ENCODE measurements around the gene DDX41.
A peak's percentile ranks its signal among the peaks of the same experiment; 100 is the strongest.
"Not testable (repeated sequence)": the region's sequence is repeated elsewhere in the genome, so short reads cannot be mapped to it uniquely, and the experiment has no call there.

DDX41 gene

DNA sequence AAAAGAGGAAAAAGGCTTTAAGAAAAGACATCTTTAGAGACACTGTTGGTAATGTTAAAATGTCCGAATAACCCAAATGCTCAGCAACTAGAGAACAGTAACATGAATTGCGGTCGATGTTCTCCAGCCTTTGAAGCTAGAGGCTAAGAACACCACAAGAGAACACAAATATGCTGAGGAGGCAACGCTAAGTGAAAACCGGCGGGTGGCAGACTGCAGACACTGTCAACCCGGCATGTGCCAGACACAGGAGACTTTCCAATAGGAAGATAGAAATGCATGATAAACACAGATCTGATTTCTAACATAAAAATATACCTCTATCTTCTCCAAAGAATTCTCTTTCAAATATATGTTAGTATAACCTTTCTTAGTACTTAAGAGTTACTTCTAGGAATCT lies 18.4 kb upstream of the DDX41 start:
- Mint-ChIP-seq H3K27me3 (ENCODE audit: low read depth) (no peaks in the 10 kb centered on the region), H3K9me3 (no peaks in the 10 kb centered on the region), H3K27ac (peak overlapping the region; percentile 23 to 74 (median 46)), H3K36me3 (ENCODE audit: low read depth) (peaks cover 55% of the 10 kb centered on the region), H3K4me1 (peaks cover 35% of the 10 kb centered on the region), H3K4me3 (no peak overlapping the region)
- TF ChIP-seq, protein P1, sequence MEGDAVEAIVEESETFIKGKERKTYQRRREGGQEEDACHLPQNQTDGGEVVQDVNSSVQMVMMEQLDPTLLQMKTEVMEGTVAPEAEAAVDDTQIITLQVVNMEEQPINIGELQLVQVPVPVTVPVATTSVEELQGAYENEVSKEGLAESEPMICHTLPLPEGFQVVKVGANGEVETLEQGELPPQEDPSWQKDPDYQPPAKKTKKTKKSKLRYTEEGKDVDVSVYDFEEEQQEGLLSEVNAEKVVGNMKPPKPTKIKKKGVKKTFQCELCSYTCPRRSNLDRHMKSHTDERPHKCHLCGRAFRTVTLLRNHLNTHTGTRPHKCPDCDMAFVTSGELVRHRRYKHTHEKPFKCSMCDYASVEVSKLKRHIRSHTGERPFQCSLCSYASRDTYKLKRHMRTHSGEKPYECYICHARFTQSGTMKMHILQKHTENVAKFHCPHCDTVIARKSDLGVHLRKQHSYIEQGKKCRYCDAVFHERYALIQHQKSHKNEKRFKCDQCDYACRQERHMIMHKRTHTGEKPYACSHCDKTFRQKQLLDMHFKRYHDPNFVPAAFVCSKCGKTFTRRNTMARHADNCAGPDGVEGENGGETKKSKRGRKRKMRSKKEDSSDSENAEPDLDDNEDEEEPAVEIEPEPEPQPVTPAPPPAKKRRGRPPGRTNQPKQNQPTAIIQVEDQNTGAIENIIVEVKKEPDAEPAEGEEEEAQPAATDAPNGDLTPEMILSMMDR (IDR thresholded peaks at IDR 0.05; ENCODE audit: unreplicated experiment in 3 of 3): no peak

DNA sequence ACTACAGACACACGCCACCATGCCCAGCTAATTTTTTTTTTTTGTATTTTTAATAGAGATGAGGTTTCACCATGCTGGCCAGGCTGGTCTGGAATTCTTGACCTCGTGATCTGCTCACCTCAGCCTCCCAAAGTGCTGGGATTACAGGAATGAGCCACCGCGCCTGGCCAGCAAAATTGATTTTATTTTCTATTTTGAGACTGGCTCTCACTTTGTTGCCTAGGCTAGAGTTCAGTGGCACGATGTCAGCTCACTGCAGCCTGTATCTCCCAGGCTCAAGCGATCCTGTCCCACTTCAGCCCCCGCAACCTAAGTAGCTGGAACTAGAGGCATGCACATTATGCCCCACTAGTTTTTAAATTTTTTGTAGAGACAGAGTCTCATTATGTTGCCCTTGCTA lies 17.7 kb upstream of the DDX41 start:
- H3K9me3 Mint-ChIP-seq; H3K27me3 Mint-ChIP-seq (ENCODE audit: low read depth); H3K4me3 Mint-ChIP-seq; H3K27ac Mint-ChIP-seq: not testable (repeated sequence)
- H3K36me3 Mint-ChIP-seq (ENCODE audit: low read depth): peaks cover 56% of the 10 kb centered on the region
- H3K4me1 Mint-ChIP-seq: peaks cover 33% of the 10 kb centered on the region

DNA sequence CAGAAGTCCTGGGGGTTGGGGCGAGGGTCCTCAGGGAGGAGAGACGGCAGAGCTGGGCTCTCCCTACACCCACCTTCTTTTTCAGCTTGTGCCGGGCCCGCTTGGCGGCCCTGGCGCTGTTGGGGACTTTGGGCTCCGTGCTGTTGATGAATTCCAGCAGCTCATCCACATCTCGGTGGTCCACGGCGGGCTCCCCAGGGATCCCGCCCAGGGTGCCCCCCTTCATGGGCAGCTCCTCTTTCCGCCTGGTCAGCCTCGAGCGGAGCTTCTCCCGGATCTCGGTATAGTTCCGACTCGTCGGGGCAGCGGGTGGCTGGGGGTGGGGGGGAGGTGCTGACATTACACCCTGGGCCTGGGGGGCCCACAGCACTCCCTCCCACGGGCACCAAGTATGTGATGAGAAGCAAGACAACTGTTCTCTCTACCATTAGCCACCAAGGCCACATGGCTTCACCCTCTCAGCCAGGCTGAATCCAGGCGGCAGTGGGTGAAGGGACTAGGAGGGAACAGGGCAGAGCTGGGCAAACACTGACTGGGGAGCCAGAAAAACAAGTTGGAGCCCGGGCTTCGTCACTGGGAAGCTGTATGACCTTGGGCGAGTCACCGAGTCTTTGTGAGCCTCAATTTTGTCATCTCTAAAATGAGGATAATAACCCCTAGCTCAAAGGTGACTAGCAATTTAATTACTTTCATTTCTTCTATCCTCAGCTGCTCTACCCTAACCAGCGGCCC lies 14.6 kb upstream of the DDX41 start:
- H3K4me3 Mint-ChIP-seq: no peak overlapping the region
- TF ChIP-seq, protein P1 (IDR thresholded peaks at IDR 0.05; ENCODE audit: unreplicated experiment in 3 of 3): no peak
- H3K36me3 Mint-ChIP-seq (ENCODE audit: low read depth): peaks cover 36% of the 10 kb centered on the region
- peaks cover 13% of the 10 kb centered on the region for H3K4me1 Mint-ChIP-seq
- no peaks in the 10 kb centered on the region for H3K9me3 Mint-ChIP-seq
- H3K27ac Mint-ChIP-seq: no peak overlapping the region
- H3K27me3 Mint-ChIP-seq (ENCODE audit: low read depth): no peaks in the 10 kb centered on the region

DNA sequence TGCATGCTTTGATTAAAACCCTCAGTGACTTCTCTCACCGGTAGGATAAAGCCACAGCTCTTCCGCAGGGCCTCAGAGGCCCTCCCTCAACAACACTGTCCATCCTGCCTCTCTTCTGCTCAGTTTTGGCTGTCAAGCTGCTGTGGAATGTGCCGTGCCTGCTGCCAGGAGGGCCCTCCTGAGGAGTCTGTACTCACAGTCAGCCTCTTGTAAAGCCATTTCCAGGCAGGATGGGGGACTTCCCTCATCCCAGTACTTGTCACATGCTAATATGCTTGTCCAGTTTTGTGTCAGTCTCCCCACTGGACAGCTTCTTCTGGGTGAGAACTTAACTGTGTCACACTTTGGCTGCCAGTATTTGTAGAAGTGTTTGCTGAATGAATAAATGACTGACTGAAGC lies 13.9 kb upstream of the DDX41 start:
- no peaks in the 10 kb centered on the region for H3K9me3 Mint-ChIP-seq
- no peak overlapping the region for H3K27ac Mint-ChIP-seq
- H3K4me1 Mint-ChIP-seq: peaks cover 13% of the 10 kb centered on the region
- TF ChIP-seq, protein P1 (IDR thresholded peaks at IDR 0.05; ENCODE audit: unreplicated experiment in 3 of 3): no peak
- H3K27me3 Mint-ChIP-seq (ENCODE audit: low read depth): no peaks in the 10 kb centered on the region
- no peak overlapping the region for H3K4me3 Mint-ChIP-seq
- peaks cover 37% of the 10 kb centered on the region for H3K36me3 Mint-ChIP-seq (ENCODE audit: low read depth)

DNA sequence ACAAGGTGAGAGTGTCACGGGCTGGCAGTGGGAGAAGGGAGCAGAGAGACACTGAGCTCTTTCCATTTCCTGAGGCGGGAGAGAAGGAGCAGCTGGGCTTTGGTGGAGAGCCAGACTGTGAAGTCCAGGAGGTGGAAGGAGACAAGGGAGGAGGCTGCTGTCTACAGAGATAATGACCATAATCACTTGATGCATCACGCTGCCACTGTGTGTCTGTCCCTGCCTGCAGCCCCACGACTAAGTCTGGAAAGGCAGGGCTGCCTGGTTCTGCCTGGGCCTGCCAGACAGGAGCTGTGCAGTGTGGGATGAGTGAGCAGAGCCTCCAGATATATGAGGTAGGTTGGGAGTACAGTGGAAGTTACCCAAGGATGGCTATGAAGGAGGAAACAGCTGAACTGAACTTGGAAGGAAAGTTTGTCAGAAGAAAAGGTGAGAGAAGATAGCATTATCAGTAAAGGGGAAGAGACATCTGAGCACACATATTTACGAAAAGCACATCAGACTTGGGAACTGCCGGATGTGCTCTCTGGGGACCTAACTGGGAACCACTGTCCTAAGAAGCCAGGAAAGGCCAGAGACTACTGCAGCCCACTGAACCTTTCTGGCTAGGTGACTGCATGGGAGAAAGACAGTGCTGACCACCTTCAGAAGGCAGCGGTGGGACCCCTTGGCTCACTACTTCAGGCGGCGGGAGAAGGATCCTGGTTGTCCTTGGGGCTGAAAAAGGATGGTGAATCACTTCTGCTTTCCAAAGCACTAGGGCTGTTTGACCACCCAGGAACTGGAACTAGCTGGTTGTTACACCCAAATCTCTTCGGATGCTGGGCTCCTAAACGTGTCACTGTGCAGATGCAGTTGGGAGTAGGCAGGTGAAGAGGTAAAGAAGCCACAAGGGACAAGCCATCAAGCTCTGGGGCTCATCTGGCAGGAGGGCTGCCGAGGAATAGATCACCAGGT lies 12.8 kb upstream of the DDX41 start:
- Mint-ChIP-seq H3K27me3 (ENCODE audit: low read depth) (no peaks in the 10 kb centered on the region), H3K4me1 (peaks cover 7% of the 10 kb centered on the region), H3K4me3 (no peak overlapping the region), H3K27ac (peak overlapping the region in 1 of 3 experiments; percentile 4), H3K9me3 (no peaks in the 10 kb centered on the region), H3K36me3 (ENCODE audit: low read depth) (peaks cover 34% of the 10 kb centered on the region)
- TF ChIP-seq, protein P1 (IDR thresholded peaks at IDR 0.05; ENCODE audit: unreplicated experiment in 3 of 3): no peak

DNA sequence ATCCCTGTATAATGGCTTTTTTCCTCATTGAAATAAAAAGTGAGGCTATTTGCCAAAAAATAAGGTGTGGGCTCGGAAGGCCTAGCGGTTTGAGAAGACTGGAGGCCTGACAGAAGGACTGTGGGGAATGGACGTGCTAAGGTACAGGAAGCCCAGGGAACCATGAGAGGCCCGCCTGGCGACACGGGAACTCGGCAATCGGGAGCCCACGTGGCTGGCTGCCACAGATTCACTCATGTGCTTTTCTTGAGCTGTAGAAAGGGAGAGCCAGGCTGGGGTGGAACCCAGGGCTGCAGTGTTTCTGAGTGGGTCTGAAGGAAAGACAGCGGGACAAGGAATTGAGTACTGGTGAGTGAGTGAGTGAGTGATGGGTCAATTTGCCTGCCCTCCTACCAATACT lies 11.9 kb upstream of the DDX41 start:
- TF ChIP-seq, protein P1 (IDR thresholded peaks at IDR 0.05; ENCODE audit: unreplicated experiment in 3 of 3): no peak
- Mint-ChIP-seq H3K4me3 (no peak overlapping the region), H3K36me3 (ENCODE audit: low read depth) (peaks cover 33% of the 10 kb centered on the region), H3K4me1 (peaks cover 7% of the 10 kb centered on the region), H3K27ac (no peak overlapping the region), H3K9me3 (no peaks in the 10 kb centered on the region), H3K27me3 (ENCODE audit: low read depth) (no peaks in the 10 kb centered on the region)
